ENCODE measurements around the gene DRC3.

DNA sequence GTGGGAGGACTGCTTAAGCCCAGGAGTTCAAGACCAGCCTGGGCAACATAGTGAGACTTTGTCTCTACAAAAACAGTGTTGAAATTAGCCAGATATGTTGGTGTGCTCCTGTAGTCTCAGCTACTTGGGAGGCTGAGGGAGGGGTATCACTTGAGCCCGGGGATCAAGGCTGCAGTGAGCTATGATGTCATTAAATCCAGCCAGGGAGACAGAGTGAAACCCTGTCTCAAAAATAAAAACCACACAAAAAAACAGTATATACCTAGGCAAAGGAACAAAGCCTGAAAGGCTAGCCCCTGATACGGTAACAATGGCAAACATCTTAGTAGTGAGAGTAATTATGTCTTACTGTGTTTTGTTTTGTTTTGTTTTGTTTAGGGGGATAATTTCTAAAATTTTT lies 38.4 kb upstream of the DRC3 start:
- TF ChIP-seq ELF4 (IDR thresholded peaks at IDR 0.05) (no peak), ARNT (IDR thresholded peaks at IDR 0.05) (no peak), FOXM1 (IDR thresholded peaks at IDR 0.05; ENCODE audit: borderline replicate concordance) (no peak), LEF1 (IDR thresholded peaks at IDR 0.05; ENCODE audit: borderline replicate concordance) (no peak), SUZ12 (IDR thresholded peaks at IDR 0.05) (no peak), FOXA1 (IDR thresholded peaks at IDR 0.05) (no peak), CTBP1 (IDR thresholded peaks at IDR 0.05; ENCODE audit: borderline replicate concordance) (no peak), FOXK2 (IDR thresholded peaks at IDR 0.05) (no peak), NFRKB (IDR thresholded peaks at IDR 0.05) (no peak), TARDBP (IDR thresholded peaks at IDR 0.05) (no peak)

Measured in HEK293T (cell line).